ENCODE results near the gene EYA3.

EYA3 gene

DNA sequence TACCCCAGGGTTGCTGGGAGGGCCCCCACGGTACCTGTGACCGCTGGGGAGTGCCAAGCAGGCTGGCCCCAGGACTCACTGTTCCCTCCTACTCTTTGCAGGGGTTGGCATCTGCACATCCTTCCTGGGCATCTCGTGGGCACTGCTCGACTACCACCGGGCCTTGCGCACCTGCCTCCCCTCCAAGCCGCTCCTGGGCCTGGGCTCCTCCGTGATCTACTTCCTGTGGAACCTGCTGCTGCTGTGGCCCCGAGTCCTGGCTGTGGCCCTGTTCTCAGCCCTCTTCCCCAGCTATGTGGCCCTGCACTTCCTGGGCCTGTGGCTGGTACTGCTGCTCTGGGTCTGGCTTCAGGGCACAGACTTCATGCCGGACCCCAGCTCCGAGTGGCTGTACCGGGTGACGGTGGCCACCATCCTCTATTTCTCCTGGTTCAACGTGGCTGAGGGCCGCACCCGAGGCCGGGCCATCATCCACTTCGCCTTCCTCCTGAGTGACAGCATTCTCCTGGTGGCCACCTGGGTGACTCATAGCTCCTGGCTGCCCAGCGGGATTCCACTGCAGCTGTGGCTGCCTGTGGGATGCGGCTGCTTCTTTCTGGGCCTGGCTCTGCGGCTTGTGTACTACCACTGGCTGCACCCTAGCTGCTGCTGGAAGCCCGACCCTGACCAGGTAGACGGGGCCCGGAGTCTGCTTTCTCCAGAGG is 121.9 kb downstream of the EYA3 start:
- 95% methylated on average over 24 of the region's 24 CpGs for WGBS
- Histone ChIP-seq H3K4ac (ENCODE audit: low read depth in 1 of 2, low read length in 2 of 2) (no peak overlapping the region), H2BK5ac (ENCODE audit: low read depth, low read length, poor library complexity, severe bottlenecking) (no peak overlapping the region), H4K8ac (ENCODE audit: low read length) (no peak overlapping the region), H3K14ac (ENCODE audit: low read length in 2 of 2) (no peak overlapping the region), H3K23ac (ENCODE audit: low read length in 2 of 2) (no peak overlapping the region), H2AFZ (ENCODE audit: low read depth, low read length) (no peak overlapping the region), H3K36me3 (ENCODE audit: control insufficient read depth in 1 of 2, insufficient read depth in 2 of 2, low read depth in 1 of 2, low read length in 2 of 2) (peaks cover 44 to 52% of the 10 kb centered on the region in 2 experiments), H3K79me1 (replicated peaks; ENCODE audit: low read length, poor library complexity, severe bottlenecking) (peaks cover 18% of the 10 kb centered on the region), H3K27ac (ENCODE audit: low read length, poor library complexity, severe bottlenecking) (no peak overlapping the region), H3K4me3 (ENCODE audit: insufficient read depth in 1 of 2, low read depth in 1 of 2, low read length in 2 of 2) (no peak overlapping the region), H2AK5ac (ENCODE audit: low read length, severe bottlenecking) (no peak overlapping the region), H3K18ac (ENCODE audit: low read depth in 1 of 2, low read length in 2 of 2) (no peak overlapping the region), H3K9ac (ENCODE audit: low read length) (no peak overlapping the region), H3K9me3 (ENCODE audit: control insufficient read depth, low read length) (no peaks in the 10 kb centered on the region), H3K4me1 (ENCODE audit: control insufficient read depth, insufficient read depth, low read depth, low read length) (peaks cover 13% of the 10 kb centered on the region), H2BK12ac (ENCODE audit: low read length in 2 of 2) (peak overlapping the region in 1 of 2 experiments; percentile 6), H2BK15ac (ENCODE audit: low read depth, poor library complexity, severe bottlenecking) (no peak overlapping the region), H2BK120ac (ENCODE audit: low read depth, low read length) (no peak overlapping the region), H3K4me2 (ENCODE audit: low read length, poor library complexity, severe bottlenecking) (no peak overlapping the region), H4K91ac (ENCODE audit: low read length) (no peak overlapping the region), H3K27me3 (ENCODE audit: control insufficient read depth in 1 of 2, insufficient read depth in 1 of 2, low read length in 2 of 2) (no peaks in the 10 kb centered on the region)
- no peak for DNase-seq

DNA sequence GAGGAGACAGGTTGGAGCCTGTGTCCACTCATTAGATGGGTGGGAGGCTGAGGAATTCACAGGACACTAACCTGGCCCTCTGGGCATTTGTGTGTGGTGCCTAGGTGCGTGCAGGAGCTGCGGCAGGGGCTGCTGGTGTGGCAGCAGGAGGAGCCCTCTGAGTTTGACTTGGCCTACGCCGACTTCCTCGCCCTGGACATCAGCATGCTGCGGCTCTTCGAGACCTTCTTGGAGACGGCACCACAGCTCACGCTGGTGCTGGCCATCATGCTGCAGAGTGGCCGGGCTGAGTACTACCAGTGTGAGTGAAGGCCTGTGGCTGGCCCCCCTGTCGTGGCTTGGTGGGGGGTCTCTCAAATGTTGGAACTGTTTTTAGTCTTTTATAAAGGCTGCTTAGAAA is 125.0 kb downstream of the EYA3 start:
- no peak for DNase-seq
- Histone ChIP-seq H3K27me3 (ENCODE audit: control insufficient read depth in 1 of 2, insufficient read depth in 1 of 2, low read length in 2 of 2) (no peaks in the 10 kb centered on the region), H3K23ac (ENCODE audit: low read length in 2 of 2) (no peak overlapping the region), H3K4me2 (ENCODE audit: low read length, poor library complexity, severe bottlenecking) (no peak overlapping the region), H3K79me1 (replicated peaks; ENCODE audit: low read length, poor library complexity, severe bottlenecking) (peaks cover 21% of the 10 kb centered on the region), H3K4me3 (ENCODE audit: insufficient read depth in 1 of 2, low read depth in 1 of 2, low read length in 2 of 2) (no peak overlapping the region), H2BK5ac (ENCODE audit: low read depth, low read length, poor library complexity, severe bottlenecking) (no peak overlapping the region), H2AFZ (ENCODE audit: low read depth, low read length) (no peak overlapping the region), H3K9ac (ENCODE audit: low read length) (no peak overlapping the region), H4K91ac (ENCODE audit: low read length) (no peak overlapping the region), H2BK12ac (ENCODE audit: low read length in 2 of 2) (no peak overlapping the region), H3K36me3 (ENCODE audit: control insufficient read depth in 1 of 2, insufficient read depth in 2 of 2, low read depth in 1 of 2, low read length in 2 of 2) (peaks cover 46 to 52% of the 10 kb centered on the region in 2 experiments), H3K18ac (ENCODE audit: low read depth in 1 of 2, low read length in 2 of 2) (no peak overlapping the region), H3K9me3 (ENCODE audit: control insufficient read depth, low read length) (no peaks in the 10 kb centered on the region), H2BK120ac (ENCODE audit: low read depth, low read length) (no peak overlapping the region), H4K8ac (ENCODE audit: low read length) (no peak overlapping the region), H2BK15ac (ENCODE audit: low read depth, poor library complexity, severe bottlenecking) (no peak overlapping the region), H3K4me1 (ENCODE audit: control insufficient read depth, insufficient read depth, low read depth, low read length) (peaks cover 32% of the 10 kb centered on the region), H2AK5ac (ENCODE audit: low read length, severe bottlenecking) (no peak overlapping the region), H3K14ac (ENCODE audit: low read length in 2 of 2) (no peak overlapping the region), H3K4ac (ENCODE audit: low read depth in 1 of 2, low read length in 2 of 2) (no peak overlapping the region), H3K27ac (ENCODE audit: low read length, poor library complexity, severe bottlenecking) (no peak overlapping the region)
- WGBS = 97% methylated on average over 11 of the region's 11 CpGs

DNA sequence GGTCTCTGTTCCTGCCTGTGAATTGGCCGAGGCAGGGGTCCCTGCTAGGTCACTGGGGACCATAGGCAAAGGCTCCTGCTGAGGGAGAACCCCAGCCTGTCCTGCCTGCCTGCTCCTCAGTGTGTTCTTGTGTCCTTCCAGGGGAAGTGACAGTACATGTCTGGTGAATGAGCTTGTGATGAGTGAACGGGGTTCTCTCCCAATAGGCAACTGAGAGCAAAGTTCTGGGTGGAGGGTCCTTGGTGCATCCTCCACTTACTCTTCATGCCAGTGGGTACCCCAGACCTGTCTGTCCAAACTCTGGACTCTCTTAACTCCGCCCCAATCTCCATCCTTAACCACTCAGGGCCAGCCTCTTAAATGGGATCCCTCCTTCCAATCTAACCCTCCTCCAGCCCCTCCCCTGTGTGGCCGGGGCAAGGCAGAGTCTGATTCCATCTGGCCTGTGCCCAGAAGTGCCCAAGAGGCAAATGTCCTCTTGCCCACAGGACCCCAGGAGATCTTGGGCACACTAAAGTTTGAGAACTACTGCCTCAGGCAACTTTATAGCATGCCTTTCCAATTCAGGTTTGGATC is 126.7 kb downstream of the EYA3 start:
- Histone ChIP-seq H3K27ac (ENCODE audit: low read length, poor library complexity, severe bottlenecking) (no peak overlapping the region), H3K14ac (ENCODE audit: low read length in 2 of 2) (no peak overlapping the region), H2BK120ac (ENCODE audit: low read depth, low read length) (no peak overlapping the region), H3K4me3 (ENCODE audit: insufficient read depth in 1 of 2, low read depth in 1 of 2, low read length in 2 of 2) (peak overlapping the region in 1 of 2 experiments; percentile 92), H3K79me1 (replicated peaks; ENCODE audit: low read length, poor library complexity, severe bottlenecking) (peaks cover 18% of the 10 kb centered on the region), H2BK5ac (ENCODE audit: low read depth, low read length, poor library complexity, severe bottlenecking) (no peak overlapping the region), H3K36me3 (ENCODE audit: control insufficient read depth in 1 of 2, insufficient read depth in 2 of 2, low read depth in 1 of 2, low read length in 2 of 2) (peaks cover 33 to 37% of the 10 kb centered on the region in 2 experiments), H3K4me2 (ENCODE audit: low read length, poor library complexity, severe bottlenecking) (no peak overlapping the region), H3K9ac (ENCODE audit: low read length) (peak overlapping the region; percentile 95), H3K18ac (ENCODE audit: low read depth in 1 of 2, low read length in 2 of 2) (no peak overlapping the region), H3K4ac (ENCODE audit: low read depth in 1 of 2, low read length in 2 of 2) (peak overlapping the region in 1 of 2 experiments; percentile 6), H3K23ac (ENCODE audit: low read length in 2 of 2) (no peak overlapping the region), H3K9me3 (ENCODE audit: control insufficient read depth, low read length) (no peaks in the 10 kb centered on the region), H2BK15ac (ENCODE audit: low read depth, poor library complexity, severe bottlenecking) (no peak overlapping the region), H4K8ac (ENCODE audit: low read length) (no peak overlapping the region), H3K4me1 (ENCODE audit: control insufficient read depth, insufficient read depth, low read depth, low read length) (peaks cover 29% of the 10 kb centered on the region), H4K91ac (ENCODE audit: low read length) (peak overlapping the region; percentile 52), H3K27me3 (ENCODE audit: control insufficient read depth in 1 of 2, insufficient read depth in 1 of 2, low read length in 2 of 2) (no peaks in the 10 kb centered on the region), H2BK12ac (ENCODE audit: low read length in 2 of 2) (no peak overlapping the region), H2AFZ (ENCODE audit: low read depth, low read length) (no peak overlapping the region), H2AK5ac (ENCODE audit: low read length, severe bottlenecking) (no peak overlapping the region)
- no peak for DNase-seq
- WGBS = 88% methylated on average over 4 of the region's 4 CpGs

DNA sequence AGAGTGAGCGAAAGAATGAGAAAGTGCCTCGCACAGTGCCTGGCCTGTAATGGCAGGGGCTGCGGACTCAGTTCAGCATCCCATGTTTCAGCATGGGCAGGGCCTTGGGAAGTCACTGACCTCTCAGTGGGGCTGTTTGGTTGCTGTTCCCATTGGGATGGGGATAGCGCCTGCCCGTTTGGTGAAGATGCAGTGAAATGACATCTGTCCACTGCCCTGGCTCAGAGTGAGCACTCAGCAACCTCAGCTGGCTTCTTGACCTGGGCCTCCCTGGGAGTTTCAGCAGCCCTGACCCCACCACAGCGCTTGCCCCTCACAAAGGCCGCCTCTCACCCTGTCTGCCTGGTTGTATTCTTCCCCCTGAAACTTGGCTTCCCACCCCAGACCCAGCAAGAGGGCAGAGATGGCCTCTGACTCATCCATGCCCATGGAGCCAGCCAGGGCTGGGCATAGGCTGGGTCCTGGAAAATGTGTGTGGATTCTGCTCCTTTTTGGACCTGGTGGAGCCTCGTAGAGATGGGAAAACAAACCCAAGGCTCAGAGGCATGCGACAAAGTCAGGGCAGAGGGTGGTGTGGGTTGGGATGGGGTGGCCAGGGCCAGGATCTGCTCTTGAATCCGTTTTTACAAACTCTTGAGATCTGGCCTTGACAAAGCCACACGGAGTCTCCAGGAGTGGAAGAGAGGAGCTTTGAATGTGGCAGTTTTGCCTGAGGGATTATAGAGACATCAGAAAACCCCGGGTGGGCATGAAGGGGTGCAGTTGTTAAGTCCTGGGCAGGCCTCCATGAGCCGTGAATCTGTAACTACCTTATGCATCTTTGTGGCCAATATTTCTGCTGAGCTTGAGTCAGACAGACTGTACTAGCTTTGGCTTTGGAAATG is 127.4 kb downstream of the EYA3 start:
- WGBS = 83% methylated on average over 11 of the region's 13 CpGs

More for the DNA sequence above, 127.4 kb downstream of the EYA3 start:
- Histone ChIP-seq H4K91ac (ENCODE audit: low read length) (peak overlapping the region; percentile 52), H3K4ac (ENCODE audit: low read depth in 1 of 2, low read length in 2 of 2) (peak overlapping the region in 1 of 2 experiments; percentile 6), H2BK15ac (ENCODE audit: low read depth, poor library complexity, severe bottlenecking) (no peak overlapping the region), H3K9ac (ENCODE audit: low read length) (peak overlapping the region; percentile 95), H3K27ac (ENCODE audit: low read length, poor library complexity, severe bottlenecking) (no peak overlapping the region), H3K14ac (ENCODE audit: low read length in 2 of 2) (peak overlapping the region in 1 of 2 experiments; percentile 72), H3K27me3 (ENCODE audit: control insufficient read depth in 1 of 2, insufficient read depth in 1 of 2, low read length in 2 of 2) (peaks cover 0 to 2% of the 10 kb centered on the region in 2 experiments), H3K18ac (ENCODE audit: low read depth in 1 of 2, low read length in 2 of 2) (no peak overlapping the region), H3K9me3 (ENCODE audit: control insufficient read depth, low read length) (no peaks in the 10 kb centered on the region), H2BK120ac (ENCODE audit: low read depth, low read length) (no peak overlapping the region), H2BK12ac (ENCODE audit: low read length in 2 of 2) (peak overlapping the region in 1 of 2 experiments; percentile 31), H3K4me2 (ENCODE audit: low read length, poor library complexity, severe bottlenecking) (peak overlapping the region; percentile 30), H2AFZ (ENCODE audit: low read depth, low read length) (peak overlapping the region; percentile 19), H2AK5ac (ENCODE audit: low read length, severe bottlenecking) (no peak overlapping the region), H3K79me1 (replicated peaks; ENCODE audit: low read length, poor library complexity, severe bottlenecking) (peaks cover 15% of the 10 kb centered on the region), H3K4me3 (ENCODE audit: insufficient read depth in 1 of 2, low read depth in 1 of 2, low read length in 2 of 2) (peak overlapping the region; percentile 83 to 92), H3K23ac (ENCODE audit: low read length in 2 of 2) (peak overlapping the region in 1 of 2 experiments; percentile 2), H3K4me1 (ENCODE audit: control insufficient read depth, insufficient read depth, low read depth, low read length) (peaks cover 25% of the 10 kb centered on the region), H2BK5ac (ENCODE audit: low read depth, low read length, poor library complexity, severe bottlenecking) (no peak overlapping the region), H3K36me3 (ENCODE audit: control insufficient read depth in 1 of 2, insufficient read depth in 2 of 2, low read depth in 1 of 2, low read length in 2 of 2) (peaks cover 25 to 29% of the 10 kb centered on the region in 2 experiments), H4K8ac (ENCODE audit: low read length) (peak overlapping the region; percentile 59)
- DNase-seq = peak; percentile 33
